ENCODE measurements around the gene CERS6. TPM values are rescaled to one million over a fixed set of nuclear protein-coding genes. Genes with fewer than 3 reads are reported as not detected.

Gene CERS6
- total RNA-seq, 4 donors from 2014 or later: 42.3 to 62.1 (median 50.6) TPM

DNA sequence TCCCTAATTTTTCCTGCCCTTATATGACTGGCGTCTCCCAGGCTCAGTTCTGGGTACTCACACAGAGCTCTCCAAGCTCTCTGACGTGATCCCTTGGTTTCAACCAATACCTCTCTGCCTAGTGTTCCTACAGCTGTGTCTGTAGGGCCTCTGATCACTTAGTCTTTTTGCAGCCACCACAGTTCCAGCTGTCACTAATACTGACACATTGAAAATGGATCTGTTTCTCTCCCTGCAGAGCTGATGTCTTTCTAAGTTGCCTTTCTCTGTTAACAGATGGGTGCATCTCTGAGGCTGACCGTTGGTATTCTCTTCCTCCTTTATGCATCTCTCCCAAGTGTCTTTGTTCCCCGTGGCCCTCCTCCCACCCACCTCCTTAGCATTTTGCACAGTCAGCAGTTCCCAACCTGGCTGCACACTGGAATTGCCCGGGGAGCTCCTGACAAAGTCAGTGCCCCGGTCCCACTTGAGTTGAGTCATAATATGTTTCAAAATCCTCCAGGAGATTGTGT lies 62.5 kb downstream of the CERS6 start:
- no peaks in the 10 kb centered on the region for H3K27me3 ChIP-seq
- H3K36me3 ChIP-seq: no peaks in the 10 kb centered on the region
- 39 to 49% methylated on average over 4 to 6 of the region's 6 CpGs for WGBS, 2 donors (ENCODE audit: low coverage in 1 of 2)
- no peak overlapping the region for H3K27ac ChIP-seq
- H3K4me3 ChIP-seq: no peak overlapping the region
- intact Hi-C loops (cut with DNase I; ENCODE audit: low total_unique reads): no loop called here
- peaks cover 0 to 32% (median 12%) of the 10 kb centered on the region in 4 donors for H3K4me1 ChIP-seq
- no peaks in the 10 kb centered on the region for H3K9me3 ChIP-seq
- DNase-seq: no peak
- in situ Hi-C loops (cut with MboI; ENCODE audit: low pct_ligation_motif_present in 1 of 4, low pct_unique_long_range_greater_than_20kb in 1 of 4, low sequenced_read_pairs in 3 of 4): no loop called here
- no peak for TF ChIP-seq POLR2A (IDR thresholded peaks at IDR 0.05)
- TF ChIP-seq POLR2AphosphoS5 (IDR thresholded peaks at IDR 0.05): no peak
- TF ChIP-seq EP300 (IDR thresholded peaks at IDR 0.05; ENCODE audit: low read depth): no peak
- TF ChIP-seq, protein P1, sequence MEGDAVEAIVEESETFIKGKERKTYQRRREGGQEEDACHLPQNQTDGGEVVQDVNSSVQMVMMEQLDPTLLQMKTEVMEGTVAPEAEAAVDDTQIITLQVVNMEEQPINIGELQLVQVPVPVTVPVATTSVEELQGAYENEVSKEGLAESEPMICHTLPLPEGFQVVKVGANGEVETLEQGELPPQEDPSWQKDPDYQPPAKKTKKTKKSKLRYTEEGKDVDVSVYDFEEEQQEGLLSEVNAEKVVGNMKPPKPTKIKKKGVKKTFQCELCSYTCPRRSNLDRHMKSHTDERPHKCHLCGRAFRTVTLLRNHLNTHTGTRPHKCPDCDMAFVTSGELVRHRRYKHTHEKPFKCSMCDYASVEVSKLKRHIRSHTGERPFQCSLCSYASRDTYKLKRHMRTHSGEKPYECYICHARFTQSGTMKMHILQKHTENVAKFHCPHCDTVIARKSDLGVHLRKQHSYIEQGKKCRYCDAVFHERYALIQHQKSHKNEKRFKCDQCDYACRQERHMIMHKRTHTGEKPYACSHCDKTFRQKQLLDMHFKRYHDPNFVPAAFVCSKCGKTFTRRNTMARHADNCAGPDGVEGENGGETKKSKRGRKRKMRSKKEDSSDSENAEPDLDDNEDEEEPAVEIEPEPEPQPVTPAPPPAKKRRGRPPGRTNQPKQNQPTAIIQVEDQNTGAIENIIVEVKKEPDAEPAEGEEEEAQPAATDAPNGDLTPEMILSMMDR (IDR thresholded peaks at IDR 0.05): no peak

DNA sequence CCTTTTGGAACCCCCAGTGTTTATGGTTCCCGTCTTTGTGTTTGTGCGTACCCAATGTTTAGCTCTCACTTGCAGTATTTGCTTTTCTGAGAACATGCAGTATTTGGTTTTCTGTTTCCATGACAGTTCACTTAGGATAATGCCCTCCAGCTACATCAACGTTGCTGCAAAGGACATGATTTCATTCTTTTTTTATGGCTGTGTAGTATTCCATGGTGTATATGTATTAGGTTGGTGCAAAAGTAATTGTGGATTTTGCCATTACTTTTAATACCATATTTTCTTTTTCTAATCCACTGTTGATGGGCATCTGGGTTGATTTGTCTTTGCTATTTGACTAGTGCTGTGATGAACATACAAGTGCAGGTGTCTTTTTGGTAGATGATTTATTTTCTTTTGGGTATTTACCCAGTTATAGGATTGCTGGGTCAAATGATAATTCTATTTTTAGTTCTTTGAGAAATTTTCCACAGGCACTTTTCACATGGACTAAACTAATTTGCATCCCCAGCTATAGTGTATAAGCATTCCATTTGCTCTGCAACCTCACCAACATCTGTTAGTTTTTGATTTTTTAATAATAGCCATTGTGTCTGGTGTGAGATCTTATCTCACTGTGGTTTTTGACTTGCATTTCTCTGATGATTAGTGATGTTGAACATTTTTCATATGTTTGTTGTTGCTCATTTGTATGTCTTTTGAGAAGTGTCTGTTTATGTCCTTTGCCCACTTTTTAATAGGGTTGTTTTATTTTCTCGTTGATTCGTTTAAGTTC lies 63.6 kb downstream of the CERS6 start:
- TF ChIP-seq POLR2A (IDR thresholded peaks at IDR 0.05): no peak
- no peak for TF ChIP-seq EP300 (IDR thresholded peaks at IDR 0.05; ENCODE audit: low read depth)
- TF ChIP-seq, protein P1 (IDR thresholded peaks at IDR 0.05): no peak
- no peak for TF ChIP-seq POLR2AphosphoS5 (IDR thresholded peaks at IDR 0.05)
- DNase-seq: no peak
- no peak overlapping the region for H3K27ac ChIP-seq
- H3K9me3 ChIP-seq: no peaks in the 10 kb centered on the region
- intact Hi-C loops (cut with DNase I; ENCODE audit: low total_unique reads): no loop called here
- H3K36me3 ChIP-seq: no peaks in the 10 kb centered on the region
- no peaks in the 10 kb centered on the region for H3K27me3 ChIP-seq
- in situ Hi-C loops (cut with MboI; ENCODE audit: low pct_ligation_motif_present in 1 of 4, low pct_unique_long_range_greater_than_20kb in 1 of 4, low sequenced_read_pairs in 3 of 4): no loop called here
- peaks cover 0 to 31% (median 12%) of the 10 kb centered on the region in 4 donors for H3K4me1 ChIP-seq
- H3K4me3 ChIP-seq: no peak overlapping the region
- WGBS, 2 donors (ENCODE audit: low coverage in 1 of 2): 88 to 93% methylated on average over 5 of the region's 5 CpGs

DNA sequence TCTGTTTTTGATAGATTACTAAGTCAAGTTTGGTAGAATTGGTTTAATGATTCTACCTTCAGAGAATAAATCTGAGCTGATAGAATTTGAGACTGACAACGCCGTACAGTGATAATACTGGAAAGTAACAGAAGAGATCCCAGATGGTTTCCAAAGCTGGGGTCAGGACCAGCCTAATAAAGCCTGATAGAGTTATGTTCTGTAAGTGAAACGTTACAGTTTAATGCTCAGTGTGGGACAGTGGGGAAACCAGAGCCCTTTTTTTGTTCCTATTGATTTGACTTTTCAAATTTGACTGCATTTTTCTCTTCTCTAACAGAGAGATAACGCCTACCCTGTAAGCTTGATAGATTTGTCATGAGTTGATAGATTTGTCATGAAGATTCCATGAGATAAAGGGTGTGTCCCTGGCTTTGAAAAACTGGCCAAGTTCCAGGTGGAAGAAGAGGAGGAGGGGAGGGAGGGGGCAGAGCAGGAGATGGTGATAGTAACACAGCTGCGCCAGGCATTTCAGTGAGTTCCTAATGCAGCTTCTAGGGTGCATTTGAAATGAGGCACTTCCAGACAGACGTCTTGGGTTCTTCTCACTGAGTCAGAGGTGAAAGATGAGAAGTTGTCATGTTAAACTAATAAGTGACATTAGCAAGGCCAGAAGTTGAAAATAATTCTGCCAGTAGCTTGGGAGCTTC lies 65.1 kb downstream of the CERS6 start:
- Histone ChIP-seq H3K9me3 (no peaks in the 10 kb centered on the region), H3K27ac (no peak overlapping the region), H3K36me3 (no peaks in the 10 kb centered on the region), H3K27me3 (no peaks in the 10 kb centered on the region), H3K4me3 (no peak overlapping the region), H3K4me1 (peaks cover 0 to 46% (median 17%) of the 10 kb centered on the region in 4 donors)
- DNase-seq: no peak
- intact Hi-C loops (cut with DNase I; ENCODE audit: low total_unique reads): no loop called here
- 58 to 64% methylated on average over 6 of the region's 6 CpGs for WGBS, 2 donors (ENCODE audit: low coverage in 1 of 2)
- TF ChIP-seq POLR2AphosphoS5 (IDR thresholded peaks at IDR 0.05): no peak
- in situ Hi-C loops (cut with MboI; ENCODE audit: low pct_ligation_motif_present in 1 of 4, low pct_unique_long_range_greater_than_20kb in 1 of 4, low sequenced_read_pairs in 3 of 4): no loop called here

DNA sequence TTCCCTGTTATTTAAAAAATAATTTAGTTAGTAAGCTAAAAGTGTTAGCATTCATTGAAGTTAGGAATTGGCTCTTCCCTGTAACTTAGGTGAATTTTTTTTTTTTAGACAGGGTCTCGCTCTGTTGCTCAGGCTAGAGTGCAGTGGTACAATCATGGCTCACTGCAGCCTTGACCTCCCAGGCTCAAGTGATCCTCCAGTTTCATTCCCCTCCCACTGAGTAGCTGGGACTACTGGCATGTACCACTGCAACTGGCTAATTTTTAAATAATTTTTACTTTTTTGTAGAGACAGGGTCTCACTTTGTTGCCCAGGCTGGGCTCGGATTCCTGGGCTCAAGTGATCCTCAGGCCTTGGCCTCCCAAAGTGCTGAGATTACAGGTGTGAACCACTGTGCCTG lies 66.4 kb downstream of the CERS6 start:
- 79 to 96% methylated on average over 2 of the region's 2 CpGs for WGBS, 2 donors (ENCODE audit: low coverage in 1 of 2)
- H3K36me3 ChIP-seq: no peaks in the 10 kb centered on the region
- in situ Hi-C loops (cut with MboI; ENCODE audit: low pct_ligation_motif_present in 1 of 4, low pct_unique_long_range_greater_than_20kb in 1 of 4, low sequenced_read_pairs in 3 of 4): no loop called here

More for the DNA sequence above, 66.4 kb downstream of the CERS6 start:
- no peak overlapping the region for H3K27ac ChIP-seq
- no peaks in the 10 kb centered on the region for H3K9me3 ChIP-seq
- DNase-seq: no peak
- no peaks in the 10 kb centered on the region for H3K27me3 ChIP-seq
- TF ChIP-seq EP300 (IDR thresholded peaks at IDR 0.05; ENCODE audit: low read depth): no peak
- no peak for TF ChIP-seq POLR2AphosphoS5 (IDR thresholded peaks at IDR 0.05)
- no peak for TF ChIP-seq POLR2A (IDR thresholded peaks at IDR 0.05)
- TF ChIP-seq, protein P1 (IDR thresholded peaks at IDR 0.05): no peak
- peaks cover 0 to 58% (median 26%) of the 10 kb centered on the region in 4 donors for H3K4me1 ChIP-seq
- intact Hi-C loops (cut with DNase I; ENCODE audit: low total_unique reads): no loop called here
- H3K4me3 ChIP-seq: no peak overlapping the region

Measured in transverse colon (tissue), 4 donors.